ENCODE measurements around the gene RBM26.

Gene RBM26

GRCh38 chr13:79307433-79307861, 98.6 kb downstream of the RBM26 start:
- no peak overlapping the region for H3K4me3 ChIP-seq (ENCODE audit: low read depth, low read length)
- DNase-seq (ENCODE audit: low read depth), result no peak
- in situ Hi-C loops (cut with HindIII; ENCODE audit: low sequenced_read_pairs), result no loop called here
- no peak for TF ChIP-seq CTCF (IDR thresholded peaks at IDR 0.05; ENCODE audit: low read depth, low read length, missing control alignments)

GRCh38 chr13:79306650-79307049, 99.4 kb downstream of the RBM26 start:
- no peak for DNase-seq (ENCODE audit: low read depth)
- H3K4me3 ChIP-seq (ENCODE audit: low read depth, low read length), result no peak overlapping the region
- in situ Hi-C loops (cut with HindIII; ENCODE audit: low sequenced_read_pairs), result no loop called here
- TF ChIP-seq CTCF (IDR thresholded peaks at IDR 0.05; ENCODE audit: low read depth, low read length, missing control alignments), result no peak

- DNase-seq (ENCODE audit: low read depth), result no peak
- no peak for TF ChIP-seq CTCF (IDR thresholded peaks at IDR 0.05; ENCODE audit: low read depth, low read length, missing control alignments)
- in situ Hi-C loops (cut with HindIII; ENCODE audit: low sequenced_read_pairs), result no loop called here
- no peak overlapping the region for H3K4me3 ChIP-seq (ENCODE audit: low read depth, low read length)
Observed at GRCh38 chr13:79297128-79297527, 108.9 kb downstream of the RBM26 start.

GRCh38 chr13:79295906-79296706, 109.9 kb downstream of the RBM26 start:
- no peak for TF ChIP-seq CTCF (IDR thresholded peaks at IDR 0.05; ENCODE audit: low read depth, low read length, missing control alignments)
- no peak overlapping the region for H3K4me3 ChIP-seq (ENCODE audit: low read depth, low read length)
- DNase-seq (ENCODE audit: low read depth), result no peak
- in situ Hi-C loops (cut with HindIII; ENCODE audit: low sequenced_read_pairs), result no loop called here

- no peak overlapping the region for H3K4me3 ChIP-seq (ENCODE audit: low read depth, low read length)
- in situ Hi-C loops (cut with HindIII; ENCODE audit: low sequenced_read_pairs), result no loop called here
- no peak for DNase-seq (ENCODE audit: low read depth)
- no peak for TF ChIP-seq CTCF (IDR thresholded peaks at IDR 0.05; ENCODE audit: low read depth, low read length, missing control alignments)
Observed at GRCh38 chr13:79290595-79291244, 115.3 kb downstream of the RBM26 start.

GRCh38 chr13:79289571-79289970, 116.5 kb downstream of the RBM26 start:
- in situ Hi-C loops (cut with HindIII; ENCODE audit: low sequenced_read_pairs), result no loop called here
- no peak for DNase-seq (ENCODE audit: low read depth)

More at GRCh38 chr13:79289571-79289970, 116.5 kb downstream of the RBM26 start:
- no peak overlapping the region for H3K4me3 ChIP-seq (ENCODE audit: low read depth, low read length)
- TF ChIP-seq CTCF (IDR thresholded peaks at IDR 0.05; ENCODE audit: low read depth, low read length, missing control alignments), result no peak
